Endodermal cell (in vitro differentiated cells): ENCODE measurements around the gene KRTAP9-4. TPM values are rescaled to one million over a fixed set of nuclear protein-coding genes. Genes with fewer than 3 reads are reported as not detected.

Experiments
- DNase-seq: peaks from one replicate; pipeline ENCODE4 v3.0.0-alpha.2; 2017
- H3K27ac ChIP-seq: 2 replicates; pipeline ENCODE4 v1.5.1; 2013; ENCODE audit warnings: mild to moderate bottlenecking, low read depth, low read length, moderate library complexity
- H3K27me3 ChIP-seq: 2 replicates; pipeline ENCODE4 v1.6.1; 2013; ENCODE audit warnings: mild to moderate bottlenecking, low read length, moderate library complexity; ENCODE audit not compliant: insufficient read depth, control insufficient read depth, poor library complexity, severe bottlenecking
- H3K36me3 ChIP-seq: 2 replicates; pipeline ENCODE4 v1.7.0; 2013; ENCODE audit warnings: mild to moderate bottlenecking, low read length, moderate library complexity; ENCODE audit not compliant: control insufficient read depth, insufficient read depth
- H3K4me1 ChIP-seq: one replicate; pipeline ENCODE4 v1.7.0; 2013; ENCODE audit warnings: low read length; ENCODE audit not compliant: control insufficient read depth, insufficient read depth
- H3K4me3 ChIP-seq: 2 replicates; pipeline ENCODE4 v1.5.1; 2013; ENCODE audit warnings: mild to moderate bottlenecking, low read length, moderate library complexity
- H3K9ac ChIP-seq: 2 replicates; pipeline ENCODE4 v1.6.1; 2013; ENCODE audit warnings: mild to moderate bottlenecking, low read length, moderate library complexity; ENCODE audit not compliant: poor library complexity, severe bottlenecking; ENCODE audit errors: extremely low read depth
- H3K9me3 ChIP-seq: 2 replicates; pipeline ENCODE4 v1.6.1; 2013; ENCODE audit warnings: mild to moderate bottlenecking, low read length, moderate library complexity; ENCODE audit not compliant: control insufficient read depth
- H3K27ac Mint-ChIP-seq: 2 replicates; pipeline ENCODE4 v1.8.0; 2020; ENCODE audit warnings: mixed read lengths
- H3K27me3 Mint-ChIP-seq: 2 replicates; pipeline ENCODE4 v1.8.0; 2021; ENCODE audit warnings: mild to moderate bottlenecking, mixed read lengths; ENCODE audit not compliant: insufficient read depth
- H3K36me3 Mint-ChIP-seq: 2 replicates; pipeline ENCODE4 v1.8.0; 2020; ENCODE audit warnings: low read depth, mixed read lengths
- H3K4me1 Mint-ChIP-seq: 2 replicates; pipeline ENCODE4 v1.8.0; 2020; ENCODE audit warnings: mixed read lengths
- H3K4me3 Mint-ChIP-seq: 2 replicates; pipeline ENCODE4 v1.8.0; 2020; ENCODE audit warnings: mild to moderate bottlenecking, moderate library complexity, mixed read lengths
- H3K9me3 Mint-ChIP-seq: 2 replicates; pipeline ENCODE4 v1.8.0; 2020; ENCODE audit warnings: mild to moderate bottlenecking, mixed read lengths
- CTCF ChIP-seq: fragments of 200-600 bp; sonication (generic); conservative IDR thresholded peaks from 2 replicates; pipeline ENCODE4 v1.5.0; 2021; ENCODE audit warnings: antibody characterized with exemption, mild to moderate bottlenecking
- WGBS, 2 experiments: methylation state at CpG; one replicate each; pipeline versions ENCODE4 v1.1.5 to v1.1.7; 2013; ENCODE audit warnings: missing lambda C conversion rate in 2 of 2, mixed read lengths in 1 of 2; ENCODE audit not compliant: insufficient coverage in 1 of 2, insufficient read length in 1 of 2; 5-methylcytosine and 5-hydroxymethylcytosine counted together
- total RNA-seq, 2 donors: library from RNA; stranded (reverse); fragmentation: NEBNext Ultra II Directional in 1 of 2; extraction: Animal tissue kit (Norgen Biotek cat#: 25700) in 1 of 2; gene quantifications; 2 replicates in 1 of 2; 3 replicates in 1 of 2; pipeline ENCODE4 v1.2.1, GENCODE V29; 2021

KRTAP9-4 gene
- total RNA-seq, 2 donors from 2014 or later, result not detected

GRCh38 chr17:41294016-41294415, 44.5 kb downstream of the KRTAP9-4 start:
- H3K4me1 ChIP-seq, result no peaks in the 10 kb centered on the region
- H3K9me3 ChIP-seq, result no peaks in the 10 kb centered on the region
- H3K36me3 ChIP-seq, result no peaks in the 10 kb centered on the region
- no peaks in the 10 kb centered on the region for H3K36me3 Mint-ChIP-seq
- no peak for TF ChIP-seq CTCF
- H3K9ac ChIP-seq, result no peak overlapping the region
- no peak overlapping the region for H3K27ac ChIP-seq
- H3K27ac Mint-ChIP-seq, result no peak overlapping the region
- DNase-seq, result no peak
- H3K4me3 ChIP-seq, result no peak overlapping the region
- no peaks in the 10 kb centered on the region for H3K4me1 Mint-ChIP-seq
- H3K27me3 Mint-ChIP-seq, result no peaks in the 10 kb centered on the region
- H3K9me3 Mint-ChIP-seq, result no peaks in the 10 kb centered on the region
- H3K4me3 Mint-ChIP-seq, result no peak overlapping the region
- WGBS, 2 experiments, result 96 to 100% methylated on average over 1 of the region's 1 CpG
- no peaks in the 10 kb centered on the region for H3K27me3 ChIP-seq

- H3K9me3 Mint-ChIP-seq, result no peaks in the 10 kb centered on the region
- Histone ChIP-seq H3K27me3 (no peaks in the 10 kb centered on the region), H3K9ac (no peak overlapping the region), H3K36me3 (no peaks in the 10 kb centered on the region), H3K4me1 (no peaks in the 10 kb centered on the region), H3K9me3 (no peaks in the 10 kb centered on the region), H3K27ac (no peak overlapping the region), H3K4me3 (no peak overlapping the region)
- H3K27me3 Mint-ChIP-seq, result no peaks in the 10 kb centered on the region
- no peak for DNase-seq
- H3K4me1 Mint-ChIP-seq, result no peaks in the 10 kb centered on the region
- H3K4me3 Mint-ChIP-seq, result no peak overlapping the region
- no peak for TF ChIP-seq CTCF
- 83 to 90% methylated on average over 1 of the region's 1 CpG for WGBS, 2 experiments
- H3K36me3 Mint-ChIP-seq, result no peaks in the 10 kb centered on the region
- no peak overlapping the region for H3K27ac Mint-ChIP-seq
These were observed 47.4 kb downstream of the KRTAP9-4 start for GRCh38 chr17:41296846-41297245.

GRCh38 chr17:41298458-41299135, 49.1 kb downstream of the KRTAP9-4 start:
- Mint-ChIP-seq H3K27ac (no peak overlapping the region), H3K36me3 (no peaks in the 10 kb centered on the region), H3K4me1 (no peaks in the 10 kb centered on the region), H3K9me3 (no peaks in the 10 kb centered on the region), H3K4me3 (no peak overlapping the region), H3K27me3 (no peaks in the 10 kb centered on the region)
- no peaks in the 10 kb centered on the region for H3K27me3 ChIP-seq
- H3K36me3 ChIP-seq, result no peaks in the 10 kb centered on the region
- H3K4me3 ChIP-seq, result no peak overlapping the region
- no peak for DNase-seq
- H3K9me3 ChIP-seq, result no peaks in the 10 kb centered on the region
- H3K4me1 ChIP-seq, result no peaks in the 10 kb centered on the region
- H3K27ac ChIP-seq, result no peak overlapping the region
- no peak overlapping the region for H3K9ac ChIP-seq
- TF ChIP-seq CTCF, result no peak
- WGBS, 2 experiments, result 87 to 89% methylated on average over 10 to 20 of the region's 20 CpGs

Other genes starting within 250 kb of the KRTAP9-4 start
- gene KRTAP3-2, start 249.8 kb upstream of the KRTAP9-4 start, total RNA-seq, result not detected
- not detected for gene KRTAP3-1, start 240.6 kb upstream of the KRTAP9-4 start, total RNA-seq
- not detected for gene KRTAP1-5, start 222.5 kb upstream of the KRTAP9-4 start, total RNA-seq
- not detected for gene KRTAP1-4, start 219.5 kb upstream of the KRTAP9-4 start, total RNA-seq
- gene KRTAP1-3, start 214.8 kb upstream of the KRTAP9-4 start, total RNA-seq, result not detected
- gene KRTAP1-1, start 208.2 kb upstream of the KRTAP9-4 start, total RNA-seq, result not detected
- not detected for gene KRTAP2-1, start 202.4 kb upstream of the KRTAP9-4 start, total RNA-seq
- not detected for gene KRTAP2-2, start 194.5 kb upstream of the KRTAP9-4 start, total RNA-seq
- gene KRTAP2-3, start 189.6 kb upstream of the KRTAP9-4 start, total RNA-seq, result not detected
- gene KRTAP2-4, start 183.8 kb upstream of the KRTAP9-4 start, total RNA-seq, result not detected
- gene KRTAP4-7, start 165.5 kb upstream of the KRTAP9-4 start, total RNA-seq, result not detected
- gene KRTAP4-8, start 151.5 kb upstream of the KRTAP9-4 start, total RNA-seq, result not detected
- not detected for gene KRTAP4-16, start 147.5 kb upstream of the KRTAP9-4 start, total RNA-seq
- not detected for gene KRTAP4-9, start 144.3 kb upstream of the KRTAP9-4 start, total RNA-seq
- gene KRTAP4-11, start 131.3 kb upstream of the KRTAP9-4 start, total RNA-seq, result not detected
- not detected for gene KRTAP4-12, start 125.5 kb upstream of the KRTAP9-4 start, total RNA-seq
- not detected for gene KRTAP4-6, start 109.1 kb upstream of the KRTAP9-4 start, total RNA-seq
- not detected for gene KRTAP4-5, start 99.9 kb upstream of the KRTAP9-4 start, total RNA-seq
- not detected for gene KRTAP4-4, start 88.9 kb upstream of the KRTAP9-4 start, total RNA-seq
- gene KRTAP4-3, start 81.5 kb upstream of the KRTAP9-4 start, total RNA-seq, result not detected
- gene KRTAP4-2, start 71.5 kb upstream of the KRTAP9-4 start, total RNA-seq, result not detected
- gene KRTAP4-1, start 64.8 kb upstream of the KRTAP9-4 start, total RNA-seq, result not detected
- gene KRTAP9-1, start 59.8 kb upstream of the KRTAP9-4 start, total RNA-seq, result not detected
- gene KRTAP9-2, start 23.0 kb upstream of the KRTAP9-4 start, total RNA-seq, result not detected
- not detected for gene KRTAP9-3, start 17.2 kb upstream of the KRTAP9-4 start, total RNA-seq
- not detected for gene KRTAP9-8, start 11.7 kb upstream of the KRTAP9-4 start, total RNA-seq
- not detected for gene KRTAP9-9, start 5.7 kb downstream of the KRTAP9-4 start, total RNA-seq
- not detected for gene KRTAP9-6, start 15.7 kb downstream of the KRTAP9-4 start, total RNA-seq
- gene KRTAP9-7, start 26.0 kb downstream of the KRTAP9-4 start, total RNA-seq, result not detected
- not detected for gene KRTAP29-1, start 53.2 kb downstream of the KRTAP9-4 start, total RNA-seq
- gene KRTAP16-1, start 59.6 kb downstream of the KRTAP9-4 start, total RNA-seq, result not detected
- under 1 TPM; 0.46 to 0.48 TPM for gene KRTAP17-1, start 66.0 kb downstream of the KRTAP9-4 start, total RNA-seq
- not detected for gene KRT33A, start 101.1 kb downstream of the KRTAP9-4 start, total RNA-seq
- not detected for gene KRT33B, start 120.1 kb downstream of the KRTAP9-4 start, total RNA-seq
- gene KRT34, start 132.6 kb downstream of the KRTAP9-4 start, total RNA-seq, result not detected
- gene KRT31, start 147.9 kb downstream of the KRTAP9-4 start, total RNA-seq, result not detected
- gene KRT37, start 174.9 kb downstream of the KRTAP9-4 start, total RNA-seq, result not detected
- gene KRT38, start 191.3 kb downstream of the KRTAP9-4 start, total RNA-seq, result not detected
- not detected for gene KRT32, start 217.7 kb downstream of the KRTAP9-4 start, total RNA-seq
- gene KRT35, start 231.5 kb downstream of the KRTAP9-4 start, total RNA-seq, result not detected
- not detected for gene KRT36, start 240.2 kb downstream of the KRTAP9-4 start, total RNA-seq